ENCODE results near the gene MEIS3.

Gene MEIS3

DNA sequence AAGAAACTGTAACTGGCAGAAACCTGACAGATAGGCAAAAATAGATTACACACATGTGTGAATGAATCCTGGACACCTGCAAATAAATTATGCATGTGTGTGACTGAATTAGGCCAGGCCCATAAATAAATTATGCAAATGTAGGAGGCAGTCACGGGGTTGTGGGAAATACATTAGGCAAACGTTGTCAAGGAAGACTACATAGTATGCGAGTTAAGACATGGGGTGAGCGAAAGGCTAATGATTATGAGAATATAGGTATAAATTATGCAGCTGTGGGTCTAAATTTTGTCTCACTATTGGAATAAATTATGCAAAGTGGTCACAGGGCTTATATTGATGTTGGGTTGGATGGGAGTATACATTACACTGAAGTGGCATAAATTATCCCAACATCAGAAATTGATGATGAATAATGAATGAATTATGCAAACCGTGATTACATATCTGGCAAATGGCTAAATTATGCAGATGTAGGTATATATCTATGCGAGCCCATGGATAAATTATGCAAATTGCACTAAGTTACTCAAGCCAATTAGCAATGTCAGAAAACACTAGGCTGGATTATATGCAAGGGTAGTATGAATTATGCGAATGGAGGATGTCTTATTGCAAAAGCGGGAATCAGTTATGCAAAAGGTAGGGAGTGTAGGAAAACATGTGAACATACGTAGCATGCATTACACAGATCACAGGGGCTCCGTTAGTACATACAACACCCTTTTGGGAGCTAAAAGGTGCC, 45.5 kb upstream of the MEIS3 start:
- Histone ChIP-seq H3K27ac (ENCODE audit: low read length) (no peak overlapping the region), H4K20me1 (ENCODE audit: insufficient read depth, low read length) (no peaks in the 10 kb centered on the region), H3K79me2 (ENCODE audit: low read length) (no peaks in the 10 kb centered on the region), H3K4me1 (ENCODE audit: low read length) (no peaks in the 10 kb centered on the region), H3K4me3 (ENCODE audit: low read length) (no peak overlapping the region), H3K4me2 (ENCODE audit: low read depth, low read length) (no peak overlapping the region), H2AFZ (ENCODE audit: low read length) (no peak overlapping the region), H3K9me3 (replicated peaks; ENCODE audit: insufficient read depth, low read length) (no peaks in the 10 kb centered on the region), H3K9ac (ENCODE audit: low read length) (no peak overlapping the region), H3K27me3 (replicated peaks; ENCODE audit: insufficient read depth, low read length) (peaks cover 86% of the 10 kb centered on the region), H3K9me2 (replicated peaks; ENCODE audit: insufficient read depth, low read length) (no peaks in the 10 kb centered on the region), H3F3A (ENCODE audit: insufficient read depth, low read length) (no peaks in the 10 kb centered on the region), H3K36me3 (replicated peaks; ENCODE audit: insufficient read depth, low read length) (no peaks in the 10 kb centered on the region)
- no peak for DNase-seq
- TF ChIP-seq EZH2phosphoT487 (IDR thresholded peaks at IDR 0.05; ENCODE audit: low read length) (no peak), EZH2 (optimal IDR thresholded peaks at IDR 0.05; ENCODE audit: low read depth, low read length) (no peak)
- TF ChIP-seq, protein P1, sequence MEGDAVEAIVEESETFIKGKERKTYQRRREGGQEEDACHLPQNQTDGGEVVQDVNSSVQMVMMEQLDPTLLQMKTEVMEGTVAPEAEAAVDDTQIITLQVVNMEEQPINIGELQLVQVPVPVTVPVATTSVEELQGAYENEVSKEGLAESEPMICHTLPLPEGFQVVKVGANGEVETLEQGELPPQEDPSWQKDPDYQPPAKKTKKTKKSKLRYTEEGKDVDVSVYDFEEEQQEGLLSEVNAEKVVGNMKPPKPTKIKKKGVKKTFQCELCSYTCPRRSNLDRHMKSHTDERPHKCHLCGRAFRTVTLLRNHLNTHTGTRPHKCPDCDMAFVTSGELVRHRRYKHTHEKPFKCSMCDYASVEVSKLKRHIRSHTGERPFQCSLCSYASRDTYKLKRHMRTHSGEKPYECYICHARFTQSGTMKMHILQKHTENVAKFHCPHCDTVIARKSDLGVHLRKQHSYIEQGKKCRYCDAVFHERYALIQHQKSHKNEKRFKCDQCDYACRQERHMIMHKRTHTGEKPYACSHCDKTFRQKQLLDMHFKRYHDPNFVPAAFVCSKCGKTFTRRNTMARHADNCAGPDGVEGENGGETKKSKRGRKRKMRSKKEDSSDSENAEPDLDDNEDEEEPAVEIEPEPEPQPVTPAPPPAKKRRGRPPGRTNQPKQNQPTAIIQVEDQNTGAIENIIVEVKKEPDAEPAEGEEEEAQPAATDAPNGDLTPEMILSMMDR (IDR thresholded peaks at IDR 0.05; ENCODE audit: low read length): no peak

DNA sequence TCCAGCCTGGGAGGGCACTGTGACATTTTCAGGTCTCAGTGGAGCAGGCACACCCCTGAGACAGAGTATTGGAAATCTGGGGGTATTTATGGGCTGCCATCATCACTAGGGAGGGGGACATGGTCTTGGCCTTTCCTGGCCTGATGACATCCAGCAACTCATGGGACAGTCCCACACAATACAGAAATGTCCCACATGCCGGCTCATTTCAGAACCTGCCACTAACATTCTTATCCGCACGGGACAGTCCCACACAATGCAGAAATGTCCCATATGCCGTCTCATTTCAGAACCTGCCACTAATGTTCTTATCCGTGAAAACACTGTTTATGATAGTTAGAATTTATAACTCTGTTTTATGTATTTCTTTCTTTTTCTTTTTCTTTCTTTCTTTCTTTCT, 42.5 kb upstream of the MEIS3 start:
- no peak overlapping the region for H2AFZ ChIP-seq (ENCODE audit: low read length)
- DNase-seq: no peak
- TF ChIP-seq EZH2phosphoT487 (IDR thresholded peaks at IDR 0.05; ENCODE audit: low read length) (no peak), EZH2 (optimal IDR thresholded peaks at IDR 0.05; ENCODE audit: low read depth, low read length) (no peak)
- TF ChIP-seq, protein P1 (IDR thresholded peaks at IDR 0.05; ENCODE audit: low read length): no peak

DNA sequence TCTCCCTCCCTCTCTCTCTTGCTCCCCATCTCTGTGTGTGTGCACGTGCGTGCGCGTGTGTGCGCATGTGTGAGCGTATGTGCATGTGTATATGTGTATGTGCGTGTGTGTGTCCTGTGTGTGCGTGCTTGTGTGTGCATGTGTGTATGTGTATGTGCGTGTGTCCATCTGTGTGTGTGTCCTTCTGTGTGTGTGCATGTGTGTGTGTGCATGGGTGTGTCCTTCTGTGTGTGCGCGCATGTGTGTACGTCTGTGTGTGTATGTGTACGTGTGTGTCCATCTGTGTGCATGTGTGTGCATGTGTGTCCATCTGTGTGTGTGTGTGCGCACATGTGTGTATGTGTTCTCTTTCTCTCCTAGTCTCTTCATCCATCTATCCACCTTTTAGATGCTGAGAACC, 40.1 kb upstream of the MEIS3 start:
- Histone ChIP-seq H4K20me1 (ENCODE audit: insufficient read depth, low read length) (no peaks in the 10 kb centered on the region), H3K9me2 (replicated peaks; ENCODE audit: insufficient read depth, low read length) (no peaks in the 10 kb centered on the region), H3K36me3 (replicated peaks; ENCODE audit: insufficient read depth, low read length) (no peaks in the 10 kb centered on the region), H3K9ac (ENCODE audit: low read length) (no peak overlapping the region), H3F3A (ENCODE audit: insufficient read depth, low read length) (no peaks in the 10 kb centered on the region), H3K9me3 (replicated peaks; ENCODE audit: insufficient read depth, low read length) (no peaks in the 10 kb centered on the region), H3K4me2 (ENCODE audit: low read depth, low read length) (no peak overlapping the region), H3K4me3 (ENCODE audit: low read length) (no peak overlapping the region), H3K79me2 (ENCODE audit: low read length) (no peaks in the 10 kb centered on the region), H3K27me3 (replicated peaks; ENCODE audit: insufficient read depth, low read length) (peaks cover 80% of the 10 kb centered on the region), H2AFZ (ENCODE audit: low read length) (no peak overlapping the region), H3K27ac (ENCODE audit: low read length) (no peak overlapping the region), H3K4me1 (ENCODE audit: low read length) (no peaks in the 10 kb centered on the region)
- DNase-seq: no peak
- no peak for TF ChIP-seq EZH2phosphoT487 (IDR thresholded peaks at IDR 0.05; ENCODE audit: low read length)
- no peak for TF ChIP-seq EZH2 (optimal IDR thresholded peaks at IDR 0.05; ENCODE audit: low read depth, low read length)
- TF ChIP-seq, protein P1 (IDR thresholded peaks at IDR 0.05; ENCODE audit: low read length): no peak

More for the DNA sequence above, 42.5 kb upstream of the MEIS3 start:
- Histone ChIP-seq H3K9ac (ENCODE audit: low read length) (no peak overlapping the region), H3K27me3 (replicated peaks; ENCODE audit: insufficient read depth, low read length) (peaks cover 83% of the 10 kb centered on the region), H3K4me3 (ENCODE audit: low read length) (no peak overlapping the region), H4K20me1 (ENCODE audit: insufficient read depth, low read length) (no peaks in the 10 kb centered on the region), H3K27ac (ENCODE audit: low read length) (no peak overlapping the region), H3K79me2 (ENCODE audit: low read length) (no peaks in the 10 kb centered on the region), H3K36me3 (replicated peaks; ENCODE audit: insufficient read depth, low read length) (no peaks in the 10 kb centered on the region), H3K4me2 (ENCODE audit: low read depth, low read length) (no peak overlapping the region), H3K9me2 (replicated peaks; ENCODE audit: insufficient read depth, low read length) (no peaks in the 10 kb centered on the region), H3K4me1 (ENCODE audit: low read length) (no peaks in the 10 kb centered on the region), H3F3A (ENCODE audit: insufficient read depth, low read length) (no peaks in the 10 kb centered on the region), H3K9me3 (replicated peaks; ENCODE audit: insufficient read depth, low read length) (no peaks in the 10 kb centered on the region)
